ENCODE data around the gene NADK. TPM values are rescaled to one million over a fixed set of nuclear protein-coding genes. Genes with fewer than 3 reads are reported as not detected.

Gene NADK
- total RNA-seq, 1 experiment from 2014 or later = 107 TPM

DNA sequence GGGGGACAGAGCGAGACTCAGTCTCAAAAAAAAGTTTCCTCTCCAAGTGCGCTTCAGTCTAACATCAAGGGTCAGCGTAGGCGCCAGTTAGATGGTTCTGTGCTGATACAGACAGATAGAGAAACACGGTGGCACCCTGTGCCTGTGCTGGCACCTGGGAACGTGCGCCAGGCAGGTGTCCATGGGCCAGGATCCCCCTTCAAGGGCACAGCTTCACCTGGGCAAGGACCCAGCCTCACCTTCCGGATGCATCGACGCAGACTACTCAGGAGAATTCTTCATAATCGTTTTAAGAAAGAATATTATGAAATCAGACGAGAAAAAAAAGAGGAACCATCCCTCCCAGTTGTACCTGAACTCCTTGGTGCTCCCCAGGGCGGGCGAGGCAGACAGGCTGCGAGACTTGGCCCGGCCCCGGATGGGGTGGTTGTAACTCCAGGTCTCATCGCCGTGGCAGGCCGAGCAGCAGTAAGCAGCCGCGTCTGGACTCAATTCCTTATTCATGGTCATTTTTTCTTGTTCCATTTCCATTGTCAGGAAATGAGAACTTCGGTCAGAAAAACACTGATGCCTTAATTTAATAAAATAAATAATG lies 13.3 kb downstream of the NADK start:
- POLR2A ChIA-PET = interaction anchor here (2.0 to 5.1 kb wide), 2 partner anchors 13 to 142 kb away, joined by 8 to 54 read pairs; partner anchors contain the start of gene NADK
- Mint-ChIP-seq H3K27me3 (ENCODE audit: insufficient read depth, unreplicated experiment) (no peaks in the 10 kb centered on the region), H3K9me3 (ENCODE audit: unreplicated experiment) (no peaks in the 10 kb centered on the region), H3K27ac (ENCODE audit: low read depth, unreplicated experiment) (no peak overlapping the region), H3K4me1 (ENCODE audit: insufficient read depth, unreplicated experiment) (peaks cover 26% of the 10 kb centered on the region), H3K4me3 (ENCODE audit: unreplicated experiment) (no peak overlapping the region), H3K36me3 (ENCODE audit: insufficient read depth, unreplicated experiment) (peaks cover 99% of the 10 kb centered on the region)
- BruUV-seq (replicated peaks) = no TSS peak
- DNase-seq (ENCODE audit: unreplicated experiment) = no peak
- intact Hi-C loops (cut with micrococcal nuclease) = loop anchor here (1.0 to 2.0 kb wide), 2 partner anchors 16 to 141 kb away; no protein-coding TSS in a partner anchor
- CTCF ChIA-PET = interaction anchor here (1.1 to 1.9 kb wide), 2 partner anchors 12 to 141 kb away, joined by 4 read pairs; no protein-coding TSS in a partner anchor
- no peak for TF ChIP-seq CTCF (IDR thresholded peaks at IDR 0.05; ENCODE audit: unreplicated experiment)

DNA sequence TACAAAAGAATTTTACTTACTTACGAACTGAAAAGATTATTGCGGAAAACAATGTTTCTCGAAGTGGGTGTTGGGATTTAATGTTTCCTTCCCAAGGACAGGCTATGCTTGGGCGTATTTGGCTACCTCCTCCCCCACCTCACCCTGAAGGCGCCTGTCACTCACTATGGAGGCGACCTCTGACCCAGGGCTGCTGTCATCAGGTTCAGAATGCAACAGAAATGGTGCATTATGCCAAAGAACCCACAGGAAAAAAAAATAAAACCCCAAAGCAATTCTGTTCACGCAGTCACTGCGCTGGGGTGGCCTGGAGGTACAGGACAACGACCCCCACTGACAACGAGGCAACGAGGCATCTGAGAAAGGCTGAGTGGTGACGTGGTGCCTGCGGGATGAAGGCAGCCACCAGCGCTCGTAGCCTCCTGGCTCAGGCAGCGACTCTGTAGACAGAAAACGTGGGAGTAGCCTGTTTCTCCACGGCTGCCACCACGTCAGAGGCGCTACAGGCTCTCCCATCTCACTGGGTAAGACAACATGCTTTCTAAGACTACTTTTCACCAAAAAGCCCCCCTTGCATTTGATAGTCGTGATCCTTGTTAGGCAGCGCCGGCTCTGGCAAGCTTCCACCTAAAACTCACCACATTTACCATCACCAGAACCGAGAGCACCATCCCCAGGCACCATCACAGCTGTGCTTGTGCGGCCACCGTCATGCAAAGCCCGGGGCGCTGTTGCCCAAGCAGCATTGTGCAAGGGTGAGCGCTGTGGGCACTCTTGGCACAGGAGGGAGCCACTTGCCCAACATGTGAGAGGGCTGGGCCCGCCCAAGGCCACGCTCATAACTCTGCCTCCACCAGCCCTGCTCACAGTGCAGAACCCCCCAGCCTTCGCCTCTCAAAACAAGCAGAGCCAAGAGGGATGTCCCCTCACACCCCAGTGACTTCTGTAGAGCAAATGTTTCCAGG lies 14.3 kb downstream of the NADK start:
- POLR2A ChIA-PET = interaction anchor here (0.6 to 5.1 kb wide), 6 partner anchors 14 to 145 kb away, joined by 3 to 54 read pairs (median 4); partner anchors contain the start of genes CDK11A and NADK
- H3K27ac Mint-ChIP-seq (ENCODE audit: low read depth, unreplicated experiment) = peak overlapping the region; percentile 87
- H3K36me3 Mint-ChIP-seq (ENCODE audit: insufficient read depth, unreplicated experiment) = peaks cover 94% of the 10 kb centered on the region
- peaks cover 31% of the 10 kb centered on the region for H3K4me1 Mint-ChIP-seq (ENCODE audit: insufficient read depth, unreplicated experiment)
- peak overlapping the region; percentile 42 for H3K4me3 Mint-ChIP-seq (ENCODE audit: unreplicated experiment)
- no peak for TF ChIP-seq CTCF (IDR thresholded peaks at IDR 0.05; ENCODE audit: unreplicated experiment)
- CTCF ChIA-PET = interaction anchor here (0.6 to 1.9 kb wide), 3 partner anchors 13 to 142 kb away, joined by 3 to 4 read pairs (median 4); no protein-coding TSS in a partner anchor
- BruUV-seq (replicated peaks) = no TSS peak
- H3K9me3 Mint-ChIP-seq (ENCODE audit: unreplicated experiment) = no peaks in the 10 kb centered on the region
- H3K27me3 Mint-ChIP-seq (ENCODE audit: insufficient read depth, unreplicated experiment) = no peaks in the 10 kb centered on the region
- intact Hi-C loops (cut with micrococcal nuclease) = loop anchor here (1.0 to 2.0 kb wide), 2 partner anchors 17 to 142 kb away; no protein-coding TSS in a partner anchor
- peak; percentile 98 for DNase-seq (ENCODE audit: unreplicated experiment)

DNA sequence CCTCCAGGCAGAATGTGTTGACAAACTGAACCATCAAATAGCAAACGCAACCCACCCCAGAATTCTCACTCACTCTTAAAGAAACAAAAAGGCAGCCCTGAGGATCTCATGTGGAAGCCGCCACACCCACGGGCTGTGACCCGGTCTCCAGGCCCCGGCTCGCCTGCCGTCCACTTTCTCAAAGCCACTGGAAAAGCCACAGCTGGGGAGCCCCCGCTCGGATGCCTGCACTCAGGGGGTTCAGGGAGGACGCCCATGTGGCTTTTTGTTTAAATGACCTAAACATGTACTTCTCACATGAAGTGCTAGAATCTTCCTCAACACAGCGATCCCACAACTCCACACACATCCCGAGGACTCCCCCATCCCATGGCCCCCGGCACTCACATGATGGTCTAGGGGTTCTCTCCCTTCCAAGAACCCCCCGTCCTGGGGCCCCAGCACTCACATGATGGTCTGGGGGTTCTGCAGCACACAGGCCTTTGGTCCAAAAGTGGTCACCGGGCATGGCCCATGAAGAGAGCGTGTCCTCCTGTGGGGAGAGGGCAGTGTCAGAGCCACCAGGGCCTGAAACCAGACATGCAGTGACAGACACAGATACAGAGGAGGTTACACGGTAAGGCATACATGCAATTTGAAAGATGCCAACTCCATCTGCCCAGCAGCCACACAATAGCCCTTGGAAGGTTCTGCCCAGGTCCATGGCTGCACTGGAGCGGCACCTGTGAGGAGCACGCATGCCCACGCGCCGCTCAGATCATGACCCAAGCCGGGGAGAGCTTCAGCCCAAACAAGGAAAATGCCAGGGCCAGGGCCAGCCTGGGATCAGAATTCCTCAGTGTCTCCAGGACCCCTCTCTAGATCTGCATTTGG lies 16.5 kb downstream of the NADK start:
- no peak for DNase-seq (ENCODE audit: unreplicated experiment)
- Mint-ChIP-seq H3K9me3 (ENCODE audit: unreplicated experiment) (no peaks in the 10 kb centered on the region), H3K27ac (ENCODE audit: low read depth, unreplicated experiment) (peak overlapping the region; percentile 87), H3K27me3 (ENCODE audit: insufficient read depth, unreplicated experiment) (no peaks in the 10 kb centered on the region), H3K4me3 (ENCODE audit: unreplicated experiment) (no peak overlapping the region), H3K36me3 (ENCODE audit: insufficient read depth, unreplicated experiment) (peaks cover 95% of the 10 kb centered on the region), H3K4me1 (ENCODE audit: insufficient read depth, unreplicated experiment) (peaks cover 43% of the 10 kb centered on the region)
- ChIA-PET POLR2A (interaction anchor here (0.8 kb wide), 1 partner anchor 146 kb away, joined by 3 read pairs; no protein-coding TSS in a partner anchor), CTCF (no interaction called here)
- TF ChIP-seq CTCF (IDR thresholded peaks at IDR 0.05; ENCODE audit: unreplicated experiment) = no peak
- intact Hi-C loops (cut with micrococcal nuclease) = no loop called here
- BruUV-seq (replicated peaks) = no TSS peak

Data from MCF 10A (cell line).